Measurements from ENCODE around the gene UBE2E2. TPM values are rescaled to one million over a fixed set of nuclear protein-coding genes. Genes with fewer than 3 reads are reported as not detected.

UBE2E2 gene
- polyA plus RNA-seq, 2 donors, result 16.6 to 21.0 TPM

DNA sequence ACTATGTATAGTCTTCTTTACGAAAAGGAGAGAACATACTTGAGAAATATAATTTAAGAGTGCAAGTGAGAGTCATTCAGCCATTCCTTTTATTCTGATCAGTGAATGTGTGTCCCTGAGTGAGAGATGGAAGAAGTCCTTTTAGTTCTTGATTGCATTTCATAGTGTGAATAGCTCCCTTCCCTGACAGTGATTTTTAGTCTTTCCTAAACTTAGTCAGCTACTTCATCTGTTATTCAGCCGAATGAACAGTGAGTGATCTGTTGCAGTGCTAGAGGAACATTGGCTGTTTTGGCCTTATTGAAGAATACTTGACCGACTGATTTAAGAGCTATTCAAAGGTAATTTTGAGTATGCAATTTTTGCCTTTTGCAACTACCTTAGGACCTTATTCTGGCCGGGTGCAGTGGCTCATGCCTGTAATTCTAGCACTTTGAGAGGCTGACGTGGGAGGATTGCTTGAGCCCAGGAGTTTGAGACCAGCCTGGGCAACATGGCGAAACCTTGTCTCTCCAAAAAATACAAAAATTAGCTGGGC, 45.5 kb downstream of the UBE2E2 start:
- 91 to 94% methylated on average over 6 of the region's 6 CpGs for WGBS, 2 donors
- no peaks in the 10 kb centered on the region for H3K27me3 ChIP-seq (ENCODE audit: control insufficient read depth in 1 of 2, insufficient read depth in 2 of 2, low read length in 2 of 2)
- no peak overlapping the region for H3K27ac ChIP-seq (ENCODE audit: low read depth in 2 of 2, low read length in 1 of 2)
- H3K36me3 ChIP-seq (ENCODE audit: control insufficient read depth in 2 of 2, insufficient read depth in 2 of 2, low read length in 1 of 2), result no peaks in the 10 kb centered on the region
- H3K9me3 ChIP-seq (ENCODE audit: control insufficient read depth in 2 of 2, insufficient read depth in 1 of 2, low read depth in 1 of 2, low read length in 1 of 2), result no peaks in the 10 kb centered on the region
- H3K4me1 ChIP-seq (ENCODE audit: control insufficient read depth in 2 of 2, insufficient read depth in 2 of 2, low read length in 1 of 2), result no peaks in the 10 kb centered on the region
- no peak overlapping the region for H3K4me3 ChIP-seq (ENCODE audit: low read depth in 1 of 2, low read length in 2 of 2)

DNA sequence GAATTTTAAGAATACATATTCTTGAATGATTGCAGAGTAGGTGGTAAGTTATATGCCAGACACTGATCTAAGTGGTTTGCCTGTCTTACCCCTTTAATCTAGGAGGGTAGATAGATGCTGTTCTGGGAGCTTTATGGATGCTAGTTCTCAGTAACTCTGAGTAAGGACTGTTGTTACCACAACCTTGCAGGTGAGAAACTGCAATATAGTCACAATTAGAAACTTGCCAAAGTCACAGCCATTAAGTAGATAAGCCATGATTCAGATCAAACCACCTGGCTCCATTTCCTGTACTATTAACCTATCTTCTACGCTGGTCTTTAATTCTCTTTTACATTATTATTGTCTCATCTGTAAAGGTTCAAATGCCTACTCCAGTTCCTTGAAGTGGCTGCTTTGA, 46.8 kb downstream of the UBE2E2 start:
- H3K27ac ChIP-seq (ENCODE audit: low read depth in 2 of 2, low read length in 1 of 2), result no peak overlapping the region
- no peaks in the 10 kb centered on the region for H3K27me3 ChIP-seq (ENCODE audit: control insufficient read depth in 1 of 2, insufficient read depth in 2 of 2, low read length in 2 of 2)
- H3K4me1 ChIP-seq (ENCODE audit: control insufficient read depth in 2 of 2, insufficient read depth in 2 of 2, low read length in 1 of 2), result no peaks in the 10 kb centered on the region
- WGBS, 2 donors, result 56 to 80% methylated on average over 1 of the region's 1 CpG
- H3K4me3 ChIP-seq (ENCODE audit: low read depth in 1 of 2, low read length in 2 of 2), result no peak overlapping the region
- no peaks in the 10 kb centered on the region for H3K36me3 ChIP-seq (ENCODE audit: control insufficient read depth in 2 of 2, insufficient read depth in 2 of 2, low read length in 1 of 2)
- H3K9me3 ChIP-seq (ENCODE audit: control insufficient read depth in 2 of 2, insufficient read depth in 1 of 2, low read depth in 1 of 2, low read length in 1 of 2), result no peaks in the 10 kb centered on the region

DNA sequence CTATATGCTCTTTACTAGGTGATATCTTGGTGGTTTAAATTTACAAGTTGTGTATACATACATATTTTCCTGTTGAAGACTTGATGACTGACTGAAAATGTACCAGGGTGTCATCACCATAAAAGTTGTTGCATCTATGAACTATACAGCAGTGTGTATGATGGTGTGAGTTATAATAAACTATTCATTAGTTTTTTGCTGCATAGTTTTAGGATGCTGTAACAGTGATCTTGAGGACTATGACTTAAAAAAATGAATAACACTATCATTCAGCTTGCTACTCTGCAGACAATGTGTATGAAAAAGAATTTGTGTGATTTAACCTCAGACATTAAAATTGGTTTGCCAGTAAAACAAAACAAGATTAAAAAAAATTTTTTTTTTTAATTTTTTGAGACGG, 49.0 kb downstream of the UBE2E2 start:
- H3K9me3 ChIP-seq (ENCODE audit: control insufficient read depth in 2 of 2, insufficient read depth in 1 of 2, low read depth in 1 of 2, low read length in 1 of 2), result no peaks in the 10 kb centered on the region
- 86 to 93% methylated on average over 1 of the region's 1 CpG for WGBS, 2 donors
- no peaks in the 10 kb centered on the region for H3K36me3 ChIP-seq (ENCODE audit: control insufficient read depth in 2 of 2, insufficient read depth in 2 of 2, low read length in 1 of 2)
- no peak overlapping the region for H3K27ac ChIP-seq (ENCODE audit: low read depth in 2 of 2, low read length in 1 of 2)
- no peak overlapping the region for H3K4me3 ChIP-seq (ENCODE audit: low read depth in 1 of 2, low read length in 2 of 2)
- no peaks in the 10 kb centered on the region for H3K27me3 ChIP-seq (ENCODE audit: control insufficient read depth in 1 of 2, insufficient read depth in 2 of 2, low read length in 2 of 2)
- no peaks in the 10 kb centered on the region for H3K4me1 ChIP-seq (ENCODE audit: control insufficient read depth in 2 of 2, insufficient read depth in 2 of 2, low read length in 1 of 2)

DNA sequence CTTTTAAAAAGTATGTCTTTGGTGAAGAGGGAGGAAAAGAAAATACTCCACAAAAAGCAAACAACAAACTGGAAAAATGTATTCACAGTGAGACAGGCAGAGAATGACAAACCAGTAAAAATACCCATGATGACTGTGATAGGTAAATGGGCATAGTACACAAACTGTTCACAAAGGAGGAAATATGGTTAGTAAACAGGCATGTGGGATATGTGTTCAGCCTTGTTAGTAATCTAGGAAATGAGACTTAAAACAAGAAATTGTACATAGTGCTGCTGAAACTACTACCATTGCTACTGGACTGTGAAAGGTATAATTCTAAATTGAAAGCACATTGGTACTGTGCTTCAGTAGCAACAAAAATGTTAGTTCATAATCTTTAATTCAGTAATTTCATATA, 50.1 kb downstream of the UBE2E2 start:
- H3K4me3 ChIP-seq (ENCODE audit: low read depth in 1 of 2, low read length in 2 of 2), result no peak overlapping the region
- no peaks in the 10 kb centered on the region for H3K36me3 ChIP-seq (ENCODE audit: control insufficient read depth in 2 of 2, insufficient read depth in 2 of 2, low read length in 1 of 2)
- no peaks in the 10 kb centered on the region for H3K27me3 ChIP-seq (ENCODE audit: control insufficient read depth in 1 of 2, insufficient read depth in 2 of 2, low read length in 2 of 2)
- H3K27ac ChIP-seq (ENCODE audit: low read depth in 2 of 2, low read length in 1 of 2), result no peak overlapping the region
- H3K4me1 ChIP-seq (ENCODE audit: control insufficient read depth in 2 of 2, insufficient read depth in 2 of 2, low read length in 1 of 2), result no peaks in the 10 kb centered on the region
- no peaks in the 10 kb centered on the region for H3K9me3 ChIP-seq (ENCODE audit: control insufficient read depth in 2 of 2, insufficient read depth in 1 of 2, low read depth in 1 of 2, low read length in 1 of 2)

DNA sequence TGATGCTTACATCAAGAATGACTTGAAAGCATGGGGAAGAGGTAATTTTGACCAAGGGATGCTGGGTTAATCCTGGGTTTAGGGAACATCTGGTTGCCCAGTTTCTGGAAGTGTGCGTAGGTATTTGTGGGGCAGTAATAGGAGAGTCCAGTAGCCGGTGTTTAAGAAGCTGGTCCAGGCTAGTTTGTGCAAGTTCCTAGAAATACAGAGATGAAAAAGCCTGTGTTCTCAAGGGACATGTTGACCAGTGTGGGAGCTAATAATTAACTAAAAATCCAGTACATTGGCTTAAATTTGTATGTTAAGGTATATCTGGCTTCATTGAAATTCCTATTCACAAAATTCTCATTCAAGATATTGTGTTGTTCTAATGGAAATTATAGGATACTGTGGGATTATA, 51.2 kb downstream of the UBE2E2 start:
- 86 to 95% methylated on average over 2 of the region's 2 CpGs for WGBS, 2 donors
- Histone ChIP-seq H3K4me3 (ENCODE audit: low read depth in 1 of 2, low read length in 2 of 2) (no peak overlapping the region), H3K36me3 (ENCODE audit: control insufficient read depth in 2 of 2, insufficient read depth in 2 of 2, low read length in 1 of 2) (no peaks in the 10 kb centered on the region), H3K27ac (ENCODE audit: low read depth in 2 of 2, low read length in 1 of 2) (no peak overlapping the region), H3K4me1 (ENCODE audit: control insufficient read depth in 2 of 2, insufficient read depth in 2 of 2, low read length in 1 of 2) (no peaks in the 10 kb centered on the region), H3K27me3 (ENCODE audit: control insufficient read depth in 1 of 2, insufficient read depth in 2 of 2, low read length in 2 of 2) (no peaks in the 10 kb centered on the region), H3K9me3 (ENCODE audit: control insufficient read depth in 2 of 2, insufficient read depth in 1 of 2, low read depth in 1 of 2, low read length in 1 of 2) (no peaks in the 10 kb centered on the region)

DNA sequence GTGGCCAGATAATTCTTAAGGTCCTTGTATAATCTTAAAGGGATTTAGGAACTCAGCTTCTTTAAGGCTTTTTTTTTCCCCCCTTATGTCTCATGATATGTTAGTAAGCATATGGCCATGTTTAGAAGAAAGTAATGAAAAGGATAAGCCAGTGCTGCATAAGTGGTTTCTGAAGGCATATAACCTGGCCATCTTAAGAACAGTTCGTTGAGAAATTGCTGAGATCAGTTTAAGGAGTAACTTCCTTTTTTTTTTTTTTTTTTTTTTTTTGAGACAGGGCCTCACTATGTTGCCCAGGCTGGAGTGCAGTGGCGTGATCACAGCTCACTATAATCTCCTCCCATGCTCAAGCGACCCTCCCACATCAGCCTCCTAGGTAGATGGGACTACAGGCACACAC, 51.7 kb downstream of the UBE2E2 start:
- 85 to 87% methylated on average over 3 of the region's 3 CpGs for WGBS, 2 donors
- Histone ChIP-seq H3K27me3 (ENCODE audit: control insufficient read depth in 1 of 2, insufficient read depth in 2 of 2, low read length in 2 of 2) (no peaks in the 10 kb centered on the region), H3K4me1 (ENCODE audit: control insufficient read depth in 2 of 2, insufficient read depth in 2 of 2, low read length in 1 of 2) (no peaks in the 10 kb centered on the region), H3K9me3 (ENCODE audit: control insufficient read depth in 2 of 2, insufficient read depth in 1 of 2, low read depth in 1 of 2, low read length in 1 of 2) (no peaks in the 10 kb centered on the region), H3K36me3 (ENCODE audit: control insufficient read depth in 2 of 2, insufficient read depth in 2 of 2, low read length in 1 of 2) (no peaks in the 10 kb centered on the region), H3K4me3 (ENCODE audit: low read depth in 1 of 2, low read length in 2 of 2) (no peak overlapping the region), H3K27ac (ENCODE audit: low read depth in 2 of 2, low read length in 1 of 2) (no peak overlapping the region)

DNA sequence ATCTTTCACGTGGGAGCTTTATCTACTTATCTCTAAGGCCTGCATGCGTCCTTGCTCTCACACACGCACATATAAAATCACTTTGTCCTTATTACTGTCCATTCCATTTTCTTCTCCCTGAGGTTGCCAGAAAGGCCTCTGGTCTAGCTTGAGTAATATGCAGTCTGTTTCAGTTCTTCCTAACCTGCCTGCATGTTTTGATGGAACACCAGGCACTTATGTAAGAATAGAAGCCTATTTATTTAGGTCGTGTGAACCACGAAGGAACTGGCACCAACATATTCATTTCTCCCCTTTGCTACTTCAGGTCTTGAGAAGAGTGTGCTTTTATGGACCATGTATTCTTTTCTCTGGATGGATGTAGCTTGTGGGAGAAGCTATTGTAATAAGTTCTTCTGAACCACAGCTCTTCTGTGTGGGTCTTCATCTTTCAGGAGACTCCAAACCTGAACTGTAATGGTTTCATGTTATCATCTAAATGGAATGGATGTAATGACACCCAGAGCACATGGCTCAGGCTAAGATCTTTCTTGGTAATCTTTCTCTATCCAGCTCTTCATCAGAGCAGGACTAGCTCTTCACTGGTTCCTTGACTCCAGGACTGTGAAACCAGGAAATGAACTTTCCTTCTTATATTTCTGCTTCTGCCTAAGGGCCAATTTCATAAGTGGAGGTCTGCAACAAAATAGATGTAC, 53.8 kb downstream of the UBE2E2 start:
- Histone ChIP-seq H3K4me1 (ENCODE audit: control insufficient read depth in 2 of 2, insufficient read depth in 2 of 2, low read length in 1 of 2) (no peaks in the 10 kb centered on the region), H3K9me3 (ENCODE audit: control insufficient read depth in 2 of 2, insufficient read depth in 1 of 2, low read depth in 1 of 2, low read length in 1 of 2) (no peaks in the 10 kb centered on the region), H3K4me3 (ENCODE audit: low read depth in 1 of 2, low read length in 2 of 2) (no peak overlapping the region), H3K27me3 (ENCODE audit: control insufficient read depth in 1 of 2, insufficient read depth in 2 of 2, low read length in 2 of 2) (no peaks in the 10 kb centered on the region), H3K27ac (ENCODE audit: low read depth in 2 of 2, low read length in 1 of 2) (no peak overlapping the region), H3K36me3 (ENCODE audit: control insufficient read depth in 2 of 2, insufficient read depth in 2 of 2, low read length in 1 of 2) (no peaks in the 10 kb centered on the region)
- 63 to 72% methylated on average over 5 of the region's 5 CpGs for WGBS, 2 donors

DNA sequence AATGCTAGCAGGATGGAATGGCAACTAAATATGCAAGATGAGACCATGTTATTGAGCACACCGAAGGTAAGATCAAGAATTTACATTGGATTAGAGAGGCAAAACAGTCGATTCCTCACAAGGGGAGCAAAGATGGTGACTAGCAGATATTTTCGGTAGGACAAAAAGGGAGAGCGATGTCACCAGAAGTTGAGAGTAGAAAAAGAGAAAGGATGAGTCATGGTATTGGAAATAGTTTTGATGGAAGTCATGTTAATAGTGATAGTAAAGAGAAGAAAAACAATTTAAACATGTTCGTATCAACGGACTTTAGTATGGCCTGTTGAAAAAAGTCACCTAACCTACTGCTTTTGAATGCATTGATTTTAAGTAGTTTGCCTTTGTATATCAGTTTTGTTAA, 55.0 kb downstream of the UBE2E2 start:
- 95% methylated on average over 6 of the region's 6 CpGs for WGBS, 2 donors
- Histone ChIP-seq H3K4me1 (ENCODE audit: control insufficient read depth in 2 of 2, insufficient read depth in 2 of 2, low read length in 1 of 2) (no peaks in the 10 kb centered on the region), H3K27ac (ENCODE audit: low read depth in 2 of 2, low read length in 1 of 2) (no peak overlapping the region), H3K9me3 (ENCODE audit: control insufficient read depth in 2 of 2, insufficient read depth in 1 of 2, low read depth in 1 of 2, low read length in 1 of 2) (no peaks in the 10 kb centered on the region), H3K27me3 (ENCODE audit: control insufficient read depth in 1 of 2, insufficient read depth in 2 of 2, low read length in 2 of 2) (no peaks in the 10 kb centered on the region), H3K4me3 (ENCODE audit: low read depth in 1 of 2, low read length in 2 of 2) (no peak overlapping the region), H3K36me3 (ENCODE audit: control insufficient read depth in 2 of 2, insufficient read depth in 2 of 2, low read length in 1 of 2) (no peaks in the 10 kb centered on the region)

DNA sequence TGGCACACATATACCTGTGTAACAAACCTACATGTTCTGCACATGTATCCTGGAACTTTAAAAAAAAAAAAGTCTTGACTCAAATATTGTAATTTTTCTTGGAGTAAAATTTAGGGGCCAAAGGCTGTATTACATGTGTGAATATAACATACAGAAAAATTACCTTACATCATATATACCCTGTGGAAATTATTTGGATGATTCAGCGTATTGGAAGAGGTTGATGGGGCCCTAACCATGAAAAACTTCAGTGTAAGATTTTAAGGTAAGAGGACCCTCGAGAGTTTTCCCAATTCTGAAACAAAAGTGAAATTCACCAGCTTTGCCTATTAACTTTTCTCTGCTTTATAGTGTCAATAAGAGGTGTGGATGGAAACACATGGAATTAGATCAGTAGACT, 56.4 kb downstream of the UBE2E2 start:
- WGBS, 2 donors, result 69 to 81% methylated on average over 2 of the region's 2 CpGs
- H3K27me3 ChIP-seq (ENCODE audit: control insufficient read depth in 1 of 2, insufficient read depth in 2 of 2, low read length in 2 of 2), result no peaks in the 10 kb centered on the region
- no peaks in the 10 kb centered on the region for H3K9me3 ChIP-seq (ENCODE audit: control insufficient read depth in 2 of 2, insufficient read depth in 1 of 2, low read depth in 1 of 2, low read length in 1 of 2)
- no peaks in the 10 kb centered on the region for H3K4me1 ChIP-seq (ENCODE audit: control insufficient read depth in 2 of 2, insufficient read depth in 2 of 2, low read length in 1 of 2)
- H3K27ac ChIP-seq (ENCODE audit: low read depth in 2 of 2, low read length in 1 of 2), result no peak overlapping the region
- H3K36me3 ChIP-seq (ENCODE audit: control insufficient read depth in 2 of 2, insufficient read depth in 2 of 2, low read length in 1 of 2), result no peaks in the 10 kb centered on the region
- H3K4me3 ChIP-seq (ENCODE audit: low read depth in 1 of 2, low read length in 2 of 2), result no peak overlapping the region

DNA sequence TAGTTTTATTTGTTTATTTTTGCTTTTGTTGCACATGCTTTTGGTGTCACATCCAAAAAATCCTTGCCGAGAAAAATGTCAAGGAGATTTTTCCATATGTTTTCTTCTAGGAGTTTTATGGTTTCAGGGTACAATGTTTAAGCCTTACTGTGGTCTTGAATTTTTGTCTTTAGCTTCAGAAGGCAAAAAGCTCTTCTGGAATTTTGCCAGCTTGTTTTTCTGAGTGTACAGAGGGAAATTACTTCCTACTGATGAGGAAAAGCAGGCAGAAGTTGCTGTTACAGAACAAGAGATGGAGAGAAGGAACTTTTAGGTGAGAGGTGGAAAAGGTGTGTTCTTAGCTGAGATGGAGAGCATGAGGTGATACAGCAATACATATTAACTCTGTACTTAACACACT, 59.6 kb downstream of the UBE2E2 start:
- no peaks in the 10 kb centered on the region for H3K4me1 ChIP-seq (ENCODE audit: control insufficient read depth in 2 of 2, insufficient read depth in 2 of 2, low read length in 1 of 2)
- H3K4me3 ChIP-seq (ENCODE audit: low read depth in 1 of 2, low read length in 2 of 2), result no peak overlapping the region
- no peaks in the 10 kb centered on the region for H3K9me3 ChIP-seq (ENCODE audit: control insufficient read depth in 2 of 2, insufficient read depth in 1 of 2, low read depth in 1 of 2, low read length in 1 of 2)
- H3K27ac ChIP-seq (ENCODE audit: low read depth in 2 of 2, low read length in 1 of 2), result no peak overlapping the region
- H3K27me3 ChIP-seq (ENCODE audit: control insufficient read depth in 1 of 2, insufficient read depth in 2 of 2, low read length in 2 of 2), result no peaks in the 10 kb centered on the region
- WGBS, 2 donors, result 82 to 93% methylated on average over 1 of the region's 1 CpG
- no peaks in the 10 kb centered on the region for H3K36me3 ChIP-seq (ENCODE audit: control insufficient read depth in 2 of 2, insufficient read depth in 2 of 2, low read length in 1 of 2)
